GM12878 (cell line): ENCODE data around the gene RASSF6. TPM values are rescaled to one million over a fixed set of nuclear protein-coding genes. Genes with fewer than 3 reads are reported as not detected.

Source experiments
- BHLHE40 ChIP-seq, 2 experiments: fragments of 450-650 bp in 1 of 2; IDR thresholded peaks; 2 replicates each; pipeline ENCODE4 v1.6.1; 2011 to 2017; ENCODE audit warnings: low read depth in 2 of 2, borderline replicate concordance in 1 of 2, improper control_type of control experiment in 1 of 2, low read length in 1 of 2, mild to moderate bottlenecking in 1 of 2
- BRCA1 ChIP-seq: IDR thresholded peaks from 2 replicates; pipeline ENCODE4 v1.6.1; 2011; ENCODE audit warnings: low read depth, low read length, improper control_type of control experiment
- CREM ChIP-seq: IDR thresholded peaks from 2 replicates; pipeline ENCODE4 v1.6.1; 2014; ENCODE audit warnings: antibody characterized with exemption, low read depth
- CUX1 ChIP-seq: IDR thresholded peaks from 2 replicates; pipeline ENCODE4 v1.6.1; 2012; ENCODE audit warnings: improper control_type of control experiment, low read depth, low read length; ENCODE audit not compliant: insufficient replicate concordance
- DPF2 ChIP-seq: fragments of 450-650 bp; IDR thresholded peaks from 2 replicates; pipeline ENCODE4 v1.6.1; 2017; ENCODE audit warnings: mild to moderate bottlenecking
- EP300 ChIP-seq, 2 experiments: fragments of 150-350 bp in 1 of 2; IDR thresholded peaks; 2 replicates each; pipeline ENCODE4 v1.6.1; 2011 to 2012; ENCODE audit warnings: low read depth in 2 of 2, low read length in 2 of 2, borderline replicate concordance in 1 of 2, improper control_type of control experiment in 1 of 2, inconsistent platforms in 1 of 2; ENCODE audit not compliant: control insufficient read depth in 1 of 2
- ETV6 ChIP-seq, 2 experiments: fragments of 450-650 bp in 1 of 2; IDR thresholded peaks in 1 of 2; conservative IDR thresholded peaks in 1 of 2; 2 replicates each; pipeline ENCODE4 v1.6.1; 2014; ENCODE audit warnings: antibody characterized with exemption in 1 of 2, borderline replicate concordance in 1 of 2, low read depth in 1 of 2, mild to moderate bottlenecking in 1 of 2, moderate library complexity in 1 of 2
- FOS ChIP-seq: IDR thresholded peaks from 3 replicates; pipeline ENCODE4 v1.6.1; 2011; ENCODE audit warnings: borderline replicate concordance; ENCODE audit not compliant: insufficient read length; ENCODE audit errors: extremely low read depth
- GABPA ChIP-seq: IDR thresholded peaks from 2 replicates; pipeline ENCODE4 v1.6.1; 2014; ENCODE audit warnings: antibody characterized with exemption, low read depth, mild to moderate bottlenecking, inconsistent platforms
- GATAD2B ChIP-seq: fragments of 450-650 bp; conservative IDR thresholded peaks from 2 replicates; pipeline ENCODE4 v1.6.1; 2017; ENCODE audit warnings: low read depth, mild to moderate bottlenecking, moderate library complexity
- HDAC2 ChIP-seq: fragments of 200-600 bp; sonication (generic); IDR thresholded peaks from 2 replicates; pipeline ENCODE4 v1.6.1; 2017
- HSF1 ChIP-seq: fragments of 150-350 bp; IDR thresholded peaks from 2 replicates; pipeline ENCODE4 v1.6.1; 2014; ENCODE audit warnings: mild to moderate bottlenecking, low read depth, low read length
- IRF4 ChIP-seq: IDR thresholded peaks from 2 replicates; pipeline ENCODE4 v1.6.1; 2011; ENCODE audit warnings: low read depth, low read length
- MTA2 ChIP-seq: fragments of 450-650 bp; IDR thresholded peaks from 2 replicates; pipeline ENCODE4 v1.6.1; 2016; ENCODE audit warnings: low read depth, mild to moderate bottlenecking, moderate library complexity
- MXI1 ChIP-seq: fragments of 150-350 bp; IDR thresholded peaks from 2 replicates; pipeline ENCODE4 v1.6.1; 2011; ENCODE audit warnings: low read depth, mild to moderate bottlenecking, inconsistent platforms, low read length, improper control_type of control experiment
- NFYA ChIP-seq: IDR thresholded peaks from 2 replicates; pipeline ENCODE4 v1.6.1; 2011; ENCODE audit warnings: low read depth, mild to moderate bottlenecking, low read length, improper control_type of control experiment, borderline replicate concordance
- RELA ChIP-seq: fragments of 450-650 bp; IDR thresholded peaks from 2 replicates; pipeline ENCODE4 v1.8.0; 2014; ENCODE audit warnings: borderline replicate concordance; ENCODE audit not compliant: partially characterized antibody
- SMAD1 ChIP-seq: fragments of 450-650 bp; IDR thresholded peaks from 2 replicates; pipeline ENCODE4 v1.6.1; 2018; ENCODE audit warnings: mild to moderate bottlenecking, low read depth; ENCODE audit not compliant: partially characterized antibody
- SP1 ChIP-seq: IDR thresholded peaks from one replicate; pipeline ENCODE4 v1.6.1; 2011; ENCODE audit warnings: low read depth, low read length
- TAF1 ChIP-seq: IDR thresholded peaks from 2 replicates; pipeline ENCODE4 v1.6.1; 2011; ENCODE audit warnings: mild to moderate bottlenecking, low read depth, low read length, borderline replicate concordance
- TARDBP ChIP-seq: IDR thresholded peaks from 2 replicates; pipeline ENCODE4 v1.6.1; 2016; ENCODE audit warnings: borderline replicate concordance
- TCF3 ChIP-seq: IDR thresholded peaks from 2 replicates; pipeline ENCODE4 v1.6.1; 2012; ENCODE audit warnings: low read depth, mild to moderate bottlenecking, low read length, borderline replicate concordance; ENCODE audit not compliant: insufficient read depth
- USF1 ChIP-seq: IDR thresholded peaks from 2 replicates; pipeline ENCODE4 v1.6.1; 2011; ENCODE audit warnings: borderline replicate concordance, low read depth, mild to moderate bottlenecking, moderate library complexity, mixed read lengths, low read length; ENCODE audit not compliant: insufficient read depth; ENCODE audit errors: extremely low read length
- ZNF274 ChIP-seq: IDR thresholded peaks from one replicate; pipeline ENCODE4 v1.8.0; 2011; ENCODE audit not compliant: insufficient read length, insufficient read depth
- ZSCAN29 ChIP-seq: fragments of 450-650 bp; IDR thresholded peaks from 2 replicates; pipeline ENCODE4 v1.6.1; 2017; ENCODE audit warnings: mild to moderate bottlenecking, moderate library complexity
- polyA plus RNA-seq, 11 experiments: library from polyadenylated mRNA; depleted of rRNA in 4 of 11; unstranded in 6 of 11; stranded (reverse) in 5 of 11; fragments of >200 nt; fragmentation: Nextera tagmentation in 4 of 11; fragmentation: Illumina TruSeq in 1 of 11; extraction: Ambion mirVana in 4 of 11; extraction: Trizol in 1 of 11; gene quantifications; 1 replicate in 1 of 11; 2 replicates in 10 of 11; pipeline versions ENCODE4 v1.2.1 to v1.2.3, GENCODE V29; 2011 to 2016; ENCODE audit warnings: inconsistent platforms in 2 of 11, missing spikeins in 2 of 11, low read depth in 1 of 11
- total RNA-seq, 4 experiments: library from RNA; depleted of rRNA in 3 of 4; stranded (reverse); fragments of >200 nt in 3 of 4; fragmentation: Illumina TruSeq in 1 of 4; extraction: Trizol in 1 of 4; gene quantifications; 2 replicates each; pipeline versions ENCODE4 v1.2.1 to v1.2.3, GENCODE V29; 2013 to 2021

The RASSF6 gene
- total and polyA plus RNA-seq, 10 of the 15 experiments (the other 5 are each of a cell fraction or from before 2014, with no cell fraction given) = 0.28 to 2.9 (median 0.54) TPM

GRCh38 chr4:73603271-73603710 lies 16.9 kb downstream of the RASSF6 start (continued):
- no peak for TF ChIP-seq TCF3
- peak; percentile 89 to 90; a peak in 3 of 4 replicates for TF ChIP-seq EP300 (IDR thresholded peaks at IDR 0.05; ENCODE audit: borderline replicate concordance in 1 of 2, control insufficient read depth in 1 of 2, low read depth in 2 of 2, low read length in 2 of 2)
- TF ChIP-seq CUX1 = no peak
- peak; percentile 24 for TF ChIP-seq RELA
- TF ChIP-seq ZNF274 = no peak
- no peak for TF ChIP-seq USF1
- 0 out of 2 replicates have a peak, but pooled peaks have one; percentile 29 for TF ChIP-seq CREM
- no peak for TF ChIP-seq IRF4
- no peak for TF ChIP-seq ZSCAN29
- TF ChIP-seq HSF1 = no peak
- TF ChIP-seq BRCA1 = no peak
- TF ChIP-seq SP1 = no peak
- peak; percentile 92 for TF ChIP-seq MTA2
- no peak for TF ChIP-seq ETV6 (conservative IDR thresholded peaks at IDR 0.05 in 1 of 2, IDR thresholded peaks at IDR 0.05 in 1 of 2; ENCODE audit: borderline replicate concordance in 1 of 2, low read depth in 1 of 2)
- TF ChIP-seq DPF2 = peak; percentile 90
- no peak for TF ChIP-seq NFYA
- TF ChIP-seq FOS = no peak
- peak; percentile 89 for TF ChIP-seq SMAD1
- TF ChIP-seq MXI1 = no peak
- no peak for TF ChIP-seq TAF1
- no peak for TF ChIP-seq TARDBP
- TF ChIP-seq HDAC2 = no peak
- TF ChIP-seq BHLHE40 (IDR thresholded peaks at IDR 0.05; ENCODE audit: borderline replicate concordance in 1 of 2, low read depth in 2 of 2, low read length in 1 of 2) = peak in 1 of 2 experiments; percentile 52; a peak in 1 of 4 replicates
- no peak for TF ChIP-seq GATAD2B
- no peak for TF ChIP-seq GABPA
